GM19043 (cell line): ENCODE data around the gene TWIST1.

Experiments
- ATAC-seq: cut with Tn5 transposase; IDR thresholded peaks from one replicate; pipeline ENCODE4 v1.9.1; 2021; ENCODE audit warnings: low read depth; ENCODE audit not compliant: unreplicated experiment

Gene TWIST1

DNA sequence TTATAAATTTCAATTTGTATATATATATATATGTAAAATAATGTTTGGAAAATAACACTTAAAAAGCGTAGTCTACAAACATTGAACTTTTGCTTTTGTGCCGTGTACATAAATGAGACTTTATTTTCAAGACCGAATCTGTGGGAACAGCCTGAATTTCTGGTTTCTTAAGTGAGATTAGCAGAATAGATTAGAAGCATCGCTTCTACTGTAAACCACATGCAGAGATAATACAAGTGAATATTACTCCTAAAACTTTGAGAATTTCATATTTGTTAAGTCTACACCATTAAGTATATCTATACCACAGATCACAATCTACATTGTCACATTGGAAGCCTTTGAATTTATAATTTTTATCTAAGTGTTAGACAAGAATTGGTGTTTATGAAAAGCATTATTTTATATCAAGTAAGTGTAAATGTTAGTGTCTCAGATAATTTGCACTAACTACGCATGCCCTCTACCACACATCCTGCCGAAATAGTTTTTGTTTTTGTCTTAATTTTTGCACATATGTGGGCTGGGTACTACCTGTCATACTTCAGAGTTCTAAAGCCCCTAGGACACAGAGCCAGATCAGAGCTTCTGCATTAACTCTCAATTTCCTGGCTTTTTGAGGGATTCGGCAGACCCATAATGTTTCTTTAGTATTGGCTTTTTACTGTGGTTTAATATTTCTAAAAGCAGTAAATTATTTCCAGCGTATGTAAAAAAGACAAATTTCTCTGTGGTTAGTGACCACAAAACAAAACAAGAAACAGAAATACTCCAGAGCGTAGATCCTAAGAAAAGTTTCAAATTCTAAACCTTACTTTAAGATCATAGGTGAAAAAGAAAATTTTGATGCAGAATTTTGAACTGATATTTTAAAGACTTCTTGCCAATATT lies 20.0 kb downstream of the TWIST1 start:
- no peak for ATAC-seq

DNA sequence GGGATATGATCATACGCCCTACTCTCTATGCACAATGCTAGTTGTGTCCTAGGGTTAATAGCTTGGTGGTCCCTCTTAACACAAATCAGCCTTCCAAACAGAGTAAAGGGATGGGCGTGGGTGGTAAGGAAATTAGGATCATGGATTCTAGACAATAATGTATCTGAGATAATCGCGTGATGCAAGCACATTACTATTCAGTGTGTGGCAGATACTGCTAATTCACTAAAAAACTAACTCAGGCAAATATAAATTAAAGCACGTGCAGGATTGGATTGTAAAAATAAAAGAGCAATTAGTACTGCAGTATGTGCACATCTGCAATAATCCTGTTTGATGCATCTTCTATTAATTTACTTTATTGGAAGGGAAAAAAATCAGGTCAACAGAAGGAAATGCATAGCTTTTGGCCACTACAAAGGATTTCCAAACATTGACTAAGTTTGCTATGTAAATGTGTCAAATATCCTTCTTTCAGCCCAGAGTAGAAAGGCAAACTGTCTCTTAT lies 22.0 kb downstream of the TWIST1 start:
- no peak for ATAC-seq

- ATAC-seq = no peak
Observed at GRCh38 chr7:19094598-19095352, 22.7 kb downstream of the TWIST1 start.

GRCh38 chr7:19094138-19094537 lies 23.3 kb downstream of the TWIST1 start:
- ATAC-seq = no peak

DNA sequence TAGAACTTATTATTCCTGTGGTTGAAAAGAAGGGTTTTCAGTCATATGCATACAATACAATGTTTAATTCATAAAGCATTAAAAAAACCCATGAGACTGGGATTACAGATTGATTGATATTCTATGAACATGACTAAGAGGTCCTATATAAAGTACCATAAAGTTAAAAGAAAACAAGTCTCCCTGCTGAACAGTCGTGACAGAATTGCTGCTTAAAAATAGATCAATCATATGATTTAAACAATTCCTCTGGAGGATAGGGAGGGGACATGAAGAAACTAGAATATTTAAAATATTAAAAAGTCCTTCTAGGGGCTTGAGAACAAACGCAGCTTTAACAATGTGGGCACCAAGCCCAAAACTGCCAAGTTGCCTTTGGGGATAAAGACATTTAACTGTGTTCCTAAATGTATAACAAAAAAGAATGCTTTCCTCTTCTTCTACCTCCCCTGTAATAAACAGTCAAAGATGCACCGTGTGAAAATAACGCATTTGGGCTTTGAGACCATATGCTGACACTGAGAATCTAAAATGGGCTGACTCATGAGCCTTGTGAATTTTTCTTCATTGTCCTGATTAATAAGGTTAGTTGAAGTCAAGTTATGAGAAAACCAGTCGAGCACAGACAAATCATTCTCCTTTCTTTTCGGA lies 25.8 kb downstream of the TWIST1 start:
- no peak for ATAC-seq

DNA sequence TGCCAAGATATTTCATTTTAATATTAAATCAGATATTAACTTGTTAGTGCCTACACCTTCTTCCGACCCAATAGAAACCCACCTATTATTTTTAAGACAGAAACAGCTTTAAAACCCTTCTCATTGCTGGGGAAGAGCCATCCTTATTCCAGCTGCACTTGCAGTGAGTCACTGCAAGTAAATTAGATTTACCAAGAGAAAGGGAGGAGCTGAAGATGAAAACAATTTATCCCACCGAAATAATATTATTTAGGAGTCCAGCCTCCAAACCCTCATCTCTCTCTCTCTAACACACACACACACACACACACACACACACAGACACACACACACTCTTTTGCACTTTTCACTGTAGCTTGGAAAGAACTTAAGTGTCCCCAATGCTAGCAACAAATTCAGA lies 26.9 kb downstream of the TWIST1 start:
- no peak for ATAC-seq

DNA sequence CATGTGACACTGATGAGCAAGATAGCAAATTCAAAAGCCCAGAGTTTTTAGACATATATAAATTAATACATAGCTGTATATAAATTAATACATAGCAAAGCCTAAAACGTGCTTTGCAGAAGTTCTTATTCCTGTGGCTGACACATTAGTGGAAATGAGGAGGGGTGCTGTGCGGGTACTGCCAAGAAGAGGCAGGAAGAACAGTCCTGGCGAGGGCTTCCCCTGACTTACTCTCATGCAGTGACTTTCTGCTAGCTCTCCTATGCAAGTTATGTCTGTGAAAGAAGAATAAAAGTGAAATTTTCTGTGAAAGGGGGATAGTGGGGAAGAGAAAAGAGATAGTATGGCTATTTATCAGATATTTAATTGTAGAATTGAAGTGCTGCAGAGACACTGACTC lies 27.6 kb downstream of the TWIST1 start:
- ATAC-seq = no peak

DNA sequence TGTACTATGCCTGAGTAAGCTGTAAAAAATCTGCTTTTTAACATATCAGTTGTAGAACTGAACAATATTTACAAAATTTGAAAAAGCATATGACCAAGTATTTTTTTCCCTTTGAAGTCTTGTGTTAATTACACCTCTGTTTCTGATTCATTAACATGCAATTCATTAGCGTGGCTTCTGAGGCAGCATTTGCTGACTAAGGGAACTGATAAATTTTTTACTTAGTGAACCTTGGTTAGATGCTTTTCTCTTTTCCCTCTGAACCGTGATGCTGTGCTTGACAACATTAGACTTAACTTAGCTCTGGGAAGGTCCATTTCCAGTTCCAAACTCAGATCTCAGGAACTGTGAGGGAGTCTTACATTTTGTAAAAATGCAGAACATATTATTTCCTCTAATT lies 28.1 kb downstream of the TWIST1 start:
- no peak for ATAC-seq

GRCh38 chr7:19080093-19080492 lies 37.3 kb downstream of the TWIST1 start:
- no peak for ATAC-seq

DNA sequence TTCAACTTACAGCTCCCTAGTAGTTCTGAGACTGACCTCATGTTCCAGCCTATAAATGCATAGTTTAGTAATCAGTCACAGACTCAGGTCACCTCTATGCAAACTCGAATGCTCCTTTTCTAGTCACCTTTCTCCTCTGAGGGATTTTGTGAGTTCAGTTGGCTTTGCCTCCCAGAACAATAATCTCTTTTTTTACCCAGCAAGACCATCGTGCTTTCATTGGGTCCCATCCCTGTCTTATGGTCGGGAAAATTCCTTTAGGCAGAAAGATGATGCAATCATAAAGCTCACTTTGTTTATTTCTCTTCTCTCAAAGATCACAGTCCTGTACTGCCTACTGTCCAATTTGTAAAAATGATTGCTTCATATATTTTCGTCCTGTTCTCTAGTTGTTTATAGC lies 38.4 kb downstream of the TWIST1 start:
- no peak for ATAC-seq

GRCh38 chr7:19069842-19070241 lies 47.6 kb downstream of the TWIST1 start:
- ATAC-seq = no peak

DNA sequence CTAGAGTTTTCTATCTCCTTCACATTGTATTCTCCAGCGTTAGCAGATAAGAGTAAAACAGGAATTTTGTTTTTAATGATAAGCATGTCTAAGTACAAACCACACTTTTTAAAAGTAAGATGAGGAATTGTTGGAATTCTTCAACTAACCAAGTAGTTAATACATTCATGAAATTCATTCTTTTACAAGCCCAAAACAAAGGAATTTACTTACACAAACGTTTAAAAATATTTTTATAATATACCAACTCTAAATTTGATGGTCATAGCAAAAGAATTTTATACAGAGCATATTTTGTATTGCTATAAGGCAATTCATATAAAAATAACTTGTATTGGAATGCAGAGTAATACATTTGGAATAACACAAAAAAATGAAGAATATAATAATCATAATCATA lies 51.3 kb downstream of the TWIST1 start:
- no peak for ATAC-seq
